Mucosa of descending colon (tissue), 3 donors: ENCODE data around the gene OR2A25. TPM values are rescaled to one million over a fixed set of nuclear protein-coding genes. Genes with fewer than 3 reads are reported as not detected.
"Not testable (repeated sequence)": the region's sequence is repeated elsewhere in the genome, so short reads cannot be mapped to it uniquely, and the experiment has no call there.

Experiments
- ATAC-seq: fragments of 200-7000 bp; cut with Tn5 transposase; one replicate; pipeline ENCODE4 v1.9.1; 2020; ENCODE audit warnings: mild to moderate bottlenecking, moderate library complexity
- DNase-seq, 3 donors: peaks; one replicate each; pipeline ENCODE4 v3.0.0-alpha.2; 2020
- H3K36me3 ChIP-seq: fragments of 200-600 bp; one replicate; pipeline ENCODE4 v1.8.0; 2021; ENCODE audit warnings: low read depth, mild to moderate bottlenecking
- H3K4me1 ChIP-seq: fragments of 200-600 bp; one replicate; pipeline ENCODE4 v1.8.0; 2021; ENCODE audit warnings: low read depth, mild to moderate bottlenecking
- H3K4me3 ChIP-seq: fragments of 200-600 bp; one replicate; pipeline ENCODE4 v1.8.0; 2021; ENCODE audit warnings: mild to moderate bottlenecking
- H3K9me3 ChIP-seq: fragments of 200-600 bp; one replicate; pipeline ENCODE4 v1.8.0; 2021; ENCODE audit warnings: mild to moderate bottlenecking
- CTCF ChIP-seq: fragments of 200-600 bp; IDR thresholded peaks from one replicate; pipeline ENCODE4 v1.8.0; 2022; ENCODE audit warnings: antibody characterized with exemption, mild to moderate bottlenecking
- intact Hi-C, 2 donors: fragments of 100-400 bp; cut with DNase I in 1 of 2; cut with micrococcal nuclease in 1 of 2; formaldehyde crosslinking; loops; one replicate each; pipeline versions ENCODE4 v1.11.0 to v1.11.1; 2022; cut with DNase I, micrococcal nuclease
- total RNA-seq, 3 donors: library from RNA; stranded (reverse); fragmentation: NEBNext Ultra II Directional in 2 of 3; extraction: Animal tissue kit (Norgen Biotek cat#: 25700) in 2 of 3; gene quantifications; one replicate each; pipeline versions ENCODE4 v1.2.1 to v1.2.4, GENCODE V29; 2021 to 2023
- donor health status: DM: no; HTN: no; CAD: no; lungs with moderate emphysema.
- donor health status: DM: no; HTN: no; CAD: no.
- donor health status: DM: no; HTN: yes; CAD: no.

Gene OR2A25
- total RNA-seq, 3 donors from 2014 or later: not detected

GRCh38 chr7:144048648-144049047 is 21.0 kb upstream of the OR2A25 start, which contains the start of gene OR2A5:
Gene OR2A5 (plus strand): TSS chr7:144048948. CDS start chr7:144050402, 1,454 bp downstream.
- DNase-seq: no peak
- H3K36me3 ChIP-seq: no peaks in the 10 kb centered on the region
- intact Hi-C loops: no loop called here
- H3K9me3 ChIP-seq: no peaks in the 10 kb centered on the region
- TF ChIP-seq CTCF: no peak
- ATAC-seq: no peak
- no peak within 1 kb of the TSS for H3K4me3 ChIP-seq
- no peaks in the 10 kb centered on the region for H3K4me1 ChIP-seq

GRCh38 chr7:144049491-144049890 is 20.1 kb upstream of the OR2A25 start:
- H3K9me3 ChIP-seq: no peaks in the 10 kb centered on the region
- intact Hi-C loops: no loop called here
- DNase-seq (no peak), ATAC-seq (no peak)
- no peak overlapping the region for H3K4me3 ChIP-seq
- H3K36me3 ChIP-seq: no peaks in the 10 kb centered on the region
- H3K4me1 ChIP-seq: no peaks in the 10 kb centered on the region
- TF ChIP-seq CTCF: no peak

- H3K9me3 ChIP-seq: no peaks in the 10 kb centered on the region
- no peak for TF ChIP-seq CTCF
Measured at GRCh38 chr7:144050093-144050492, 19.5 kb upstream of the OR2A25 start.

GRCh38 chr7:144050884-144051283 is 18.7 kb upstream of the OR2A25 start:
- DNase-seq, H3K9me3 ChIP-seq, ATAC-seq, H3K4me1 ChIP-seq, H3K36me3 ChIP-seq, intact Hi-C loops, H3K4me3 ChIP-seq: not testable (repeated sequence)

More at GRCh38 chr7:144050093-144050492, 19.5 kb upstream of the OR2A25 start:
- Histone ChIP-seq H3K36me3 (no peaks in the 10 kb centered on the region), H3K4me1 (no peaks in the 10 kb centered on the region), H3K4me3 (no peak overlapping the region)
- no peak for DNase-seq
- intact Hi-C loops: no loop called here
- ATAC-seq: no peak

GRCh38 chr7:144057954-144058353 is 11.7 kb upstream of the OR2A25 start:
- TF ChIP-seq CTCF: no peak
- Histone ChIP-seq H3K36me3 (no peaks in the 10 kb centered on the region), H3K4me3 (no peak overlapping the region), H3K9me3 (no peaks in the 10 kb centered on the region), H3K4me1 (no peaks in the 10 kb centered on the region)
- DNase-seq: no peak
- intact Hi-C loops: no loop called here
- no peak for ATAC-seq

GRCh38 chr7:144063710-144064109 is 5.9 kb upstream of the OR2A25 start:
- Histone ChIP-seq H3K4me3 (no peak overlapping the region), H3K9me3 (no peaks in the 10 kb centered on the region), H3K4me1 (no peaks in the 10 kb centered on the region), H3K36me3 (no peaks in the 10 kb centered on the region)
- ATAC-seq: no peak
- no peak for TF ChIP-seq CTCF
- intact Hi-C loops: no loop called here
- no peak for DNase-seq
